Glomerular endothelial cell (primary cell): ENCODE data around the gene GOLGA8J. TPM values are rescaled to one million over a fixed set of nuclear protein-coding genes. Genes with fewer than 3 reads are reported as not detected.
"Not testable (repeated sequence)": the region's sequence is repeated elsewhere in the genome, so short reads cannot be mapped to it uniquely, and the experiment has no call there.

Experiments used
- DNase-seq: peaks from one replicate; pipeline ENCODE4 v3.0.0-alpha.2; 2011; ENCODE audit warnings: low read depth, low spot score; ENCODE audit errors: extremely low read depth
- total RNA-seq: library from RNA; depleted of rRNA; stranded (reverse); fragments of >200 nt; gene quantifications from 2 replicates; pipeline ENCODE4 v1.2.3, GENCODE V29; 2015

The GOLGA8J gene
- total RNA-seq, result not detected in 2 replicates

- not testable (repeated sequence) for DNase-seq
These were observed at the start of gene GOLGA8J for GRCh38 chr15:30082655-30083054. Gene GOLGA8J, plus strand, starts transcription at chr15:30082955. Its CDS starts 98 bp downstream, at chr15:30083053.

- no peak for DNase-seq
These were observed 49.5 kb upstream of the GOLGA8J start for GRCh38 chr15:30033211-30033610.

GRCh38 chr15:30033763-30034162 lies 49.0 kb upstream of the GOLGA8J start:
- DNase-seq, result no peak

- no peak for DNase-seq
These were observed 46.6 kb upstream of the GOLGA8J start for GRCh38 chr15:30036036-30036703.

GRCh38 chr15:30038667-30039523 lies 43.9 kb upstream of the GOLGA8J start:
- no peak for DNase-seq

GRCh38 chr15:30041868-30042267 lies 40.9 kb upstream of the GOLGA8J start:
- no peak for DNase-seq

- DNase-seq, result no peak
These were observed 40.2 kb upstream of the GOLGA8J start for GRCh38 chr15:30042556-30042955.

GRCh38 chr15:30043211-30043655 lies 39.5 kb upstream of the GOLGA8J start:
- DNase-seq, result no peak

GRCh38 chr15:30044377-30044776 lies 38.4 kb upstream of the GOLGA8J start:
- no peak for DNase-seq

- not testable (repeated sequence) for DNase-seq
These were observed 37.9 kb upstream of the GOLGA8J start for GRCh38 chr15:30044826-30045225.

GRCh38 chr15:30045248-30046041 lies 37.3 kb upstream of the GOLGA8J start:
- DNase-seq, result not testable (repeated sequence)

- DNase-seq, result no peak
These were observed 36.3 kb upstream of the GOLGA8J start for GRCh38 chr15:30046430-30046829.

- no peak for DNase-seq
These were observed 27.2 kb upstream of the GOLGA8J start for GRCh38 chr15:30055604-30056003.

- no peak for DNase-seq
These were observed 26.6 kb upstream of the GOLGA8J start for GRCh38 chr15:30056166-30056565.

GRCh38 chr15:30059771-30060170 lies 23.0 kb upstream of the GOLGA8J start:
- no peak for DNase-seq

- no peak for DNase-seq
These were observed 19.9 kb upstream of the GOLGA8J start for GRCh38 chr15:30062881-30063280.

- DNase-seq, result no peak
These were observed 18.8 kb upstream of the GOLGA8J start for GRCh38 chr15:30063835-30064546.

GRCh38 chr15:30065025-30065801 lies 17.5 kb upstream of the GOLGA8J start:
- DNase-seq, result no peak

GRCh38 chr15:30068326-30068725 lies 14.4 kb upstream of the GOLGA8J start:
- no peak for DNase-seq

GRCh38 chr15:30072630-30073029 lies 10.1 kb upstream of the GOLGA8J start:
- DNase-seq, result no peak
